GM19193 (cell line): ENCODE data around the gene ZBTB9.

Source experiments
- POLR2A ChIP-seq: IDR thresholded peaks from 4 replicates; pipeline ENCODE4 v1.6.1; 2011; ENCODE audit not compliant: insufficient read depth, insufficient read length; ENCODE audit errors: extremely low read depth

The ZBTB9 gene

DNA sequence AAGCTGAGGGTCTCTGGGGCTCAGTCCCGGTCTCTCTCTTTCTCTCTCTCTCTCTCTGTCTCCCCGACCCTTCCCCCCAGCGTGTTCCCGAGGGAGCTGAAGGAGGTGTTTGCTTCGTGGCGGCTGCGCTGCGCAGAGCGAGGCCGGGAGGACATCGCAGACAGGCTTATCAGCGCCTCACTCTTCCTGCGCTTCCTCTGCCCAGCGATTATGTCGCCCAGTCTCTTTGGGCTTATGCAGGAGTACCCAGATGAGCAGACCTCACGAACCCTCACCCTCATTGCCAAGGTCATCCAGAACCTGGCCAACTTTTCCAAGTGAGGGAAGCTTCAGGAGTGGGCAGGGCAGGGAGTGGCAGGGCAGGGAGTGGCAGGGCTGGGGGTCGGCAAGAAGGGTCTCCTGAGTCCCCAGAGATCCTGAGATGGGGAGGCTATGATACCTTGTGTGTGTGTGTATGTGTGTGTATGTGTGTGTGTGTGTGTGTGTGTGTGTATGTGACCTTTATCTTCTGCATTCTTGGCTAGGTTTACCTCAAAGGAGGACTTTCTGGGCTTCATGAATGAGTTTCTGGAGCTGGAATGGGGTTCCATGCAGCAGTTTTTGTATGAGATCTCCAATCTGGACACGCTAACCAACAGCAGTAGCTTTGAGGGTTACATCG is 13.6 kb upstream of the ZBTB9 start:
- TF ChIP-seq POLR2A = no peak

DNA sequence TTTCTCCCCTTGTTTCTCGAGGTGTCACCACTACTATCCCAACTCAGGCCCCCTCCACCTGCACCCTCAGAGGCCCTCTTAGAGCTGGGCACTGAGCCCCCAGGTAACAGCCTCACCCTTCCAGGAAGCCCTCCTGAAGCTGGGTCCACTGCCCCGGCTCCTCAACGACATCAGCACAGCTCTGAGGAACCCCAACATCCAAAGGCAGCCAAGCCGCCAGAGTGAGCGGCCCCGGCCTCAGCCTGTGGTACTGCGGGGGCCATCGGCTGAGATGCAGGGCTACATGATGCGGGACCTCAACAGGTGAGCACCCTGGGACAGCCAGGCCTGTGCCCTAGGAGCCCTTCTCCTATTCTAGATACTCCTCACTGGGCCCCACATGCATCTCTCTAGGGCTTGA is 12.9 kb upstream of the ZBTB9 start:
- no peak for TF ChIP-seq POLR2A

- TF ChIP-seq POLR2A = no peak
Observed at GRCh38 chr6:33442283-33442682, 12.1 kb upstream of the ZBTB9 start.

- TF ChIP-seq POLR2A = no peak
Observed at GRCh38 chr6:33443025-33443424, 11.4 kb upstream of the ZBTB9 start.

DNA sequence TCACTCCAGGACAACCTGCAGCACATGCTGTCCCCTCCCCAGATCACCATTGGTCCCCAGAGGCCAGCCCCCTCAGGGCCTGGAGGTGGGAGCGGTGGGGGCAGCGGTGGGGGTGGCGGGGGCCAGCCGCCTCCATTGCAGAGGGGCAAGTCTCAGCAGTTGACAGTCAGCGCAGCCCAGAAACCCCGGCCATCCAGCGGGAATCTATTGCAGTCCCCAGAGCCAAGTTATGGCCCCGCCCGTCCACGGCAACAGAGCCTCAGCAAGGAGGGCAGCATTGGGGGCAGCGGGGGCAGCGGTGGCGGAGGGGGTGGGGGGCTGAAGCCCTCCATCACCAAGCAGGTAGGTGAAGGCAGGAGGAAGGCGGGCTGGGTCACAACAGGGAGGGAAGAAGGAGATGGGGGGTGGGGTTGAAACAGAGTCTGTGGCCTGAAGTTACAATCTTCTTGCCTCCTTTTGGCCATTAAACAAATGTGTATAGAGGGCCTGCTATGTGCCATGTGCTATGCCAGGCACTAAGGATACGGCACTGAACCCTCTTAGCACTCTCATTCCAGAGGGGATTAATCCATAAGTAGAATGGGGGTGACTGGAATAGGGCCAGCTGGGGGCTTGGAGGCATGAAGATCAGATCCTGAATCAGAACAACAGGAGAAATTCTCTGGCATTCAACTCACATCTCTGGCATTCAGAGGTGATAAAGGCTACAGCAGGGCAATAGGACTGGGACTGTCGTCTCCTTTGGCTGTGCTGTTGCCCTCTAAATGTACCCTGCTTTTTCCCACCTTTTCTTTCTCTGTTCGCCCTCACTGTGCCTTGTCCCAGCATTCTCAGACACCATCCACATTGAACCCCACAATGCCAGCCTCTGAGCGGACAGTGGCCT is 10.5 kb upstream of the ZBTB9 start:
- no peak for TF ChIP-seq POLR2A

GRCh38 chr6:33445119-33445603 is 9.2 kb upstream of the ZBTB9 start:
- no peak for TF ChIP-seq POLR2A

DNA sequence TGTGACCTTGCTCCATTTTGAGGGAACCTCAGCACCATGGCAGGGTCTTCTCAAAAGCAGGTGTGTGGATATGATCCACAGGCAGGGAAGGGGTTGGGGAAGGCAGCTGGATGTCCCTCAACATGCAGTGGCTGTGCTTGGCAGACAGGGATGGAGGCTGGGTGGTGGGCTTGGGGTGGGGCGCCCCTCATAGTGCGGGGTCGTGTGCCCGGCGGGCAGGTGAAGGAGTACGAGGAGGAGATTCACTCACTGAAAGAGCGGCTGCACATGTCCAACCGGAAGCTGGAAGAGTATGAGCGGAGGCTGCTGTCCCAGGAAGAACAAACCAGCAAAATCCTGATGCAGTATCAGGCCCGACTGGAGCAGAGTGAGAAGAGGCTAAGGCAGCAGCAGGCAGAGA is 8.0 kb upstream of the ZBTB9 start:
- TF ChIP-seq POLR2A = no peak

GRCh38 chr6:33450434-33450833 is 3.9 kb upstream of the ZBTB9 start:
- no peak for TF ChIP-seq POLR2A

DNA sequence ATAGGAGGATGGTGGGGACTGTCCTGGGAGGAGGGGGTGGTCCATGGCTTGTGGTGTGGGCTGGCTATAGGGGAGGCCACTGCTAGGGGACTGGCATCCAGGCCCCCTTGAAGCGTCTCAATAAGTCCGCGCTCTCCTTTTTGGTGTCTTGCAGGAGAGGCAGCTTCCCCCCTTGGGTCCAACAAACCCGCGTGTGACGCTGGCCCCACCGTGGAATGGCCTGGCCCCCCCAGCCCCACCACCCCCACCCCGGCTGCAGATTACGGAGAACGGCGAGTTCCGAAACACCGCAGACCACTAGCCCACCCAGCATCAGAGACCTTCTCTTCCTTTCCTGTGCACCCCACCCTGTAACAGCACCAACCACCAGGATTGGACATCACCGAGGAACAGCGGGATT is 2.8 kb upstream of the ZBTB9 start:
- TF ChIP-seq POLR2A = no peak

GRCh38 chr6:33452496-33452895 is 1.9 kb upstream of the ZBTB9 start:
- no peak for TF ChIP-seq POLR2A

DNA sequence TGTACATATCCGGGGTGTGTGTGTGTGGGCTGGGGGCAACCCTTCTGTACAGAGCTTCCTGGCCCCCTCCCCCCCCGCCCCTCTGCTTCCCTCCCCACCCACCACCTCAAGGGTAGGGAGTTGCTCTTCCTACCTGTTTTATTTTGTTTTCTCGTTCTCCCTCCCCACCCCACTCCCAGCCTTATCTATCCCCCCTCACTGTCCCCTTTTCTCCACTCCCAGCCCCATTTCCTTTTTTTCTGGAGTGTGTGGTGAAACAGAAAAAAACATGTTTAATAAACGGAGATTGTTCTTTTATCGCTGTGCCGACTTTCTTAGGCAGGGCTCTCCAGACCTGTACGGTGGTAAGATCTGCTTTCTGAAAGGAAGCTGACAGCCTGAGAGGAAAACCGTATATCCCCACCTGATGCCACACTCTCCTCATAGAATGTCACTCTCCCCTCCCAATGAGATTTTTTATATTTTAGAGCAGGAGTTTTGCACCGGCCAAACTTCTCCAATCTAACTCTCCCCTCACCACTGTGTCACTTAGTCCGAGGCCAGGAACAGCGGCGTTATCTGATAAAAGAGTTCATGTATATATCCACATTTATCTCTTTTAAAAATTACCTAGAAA is 875 bp upstream of the ZBTB9 start:
- no peak for TF ChIP-seq POLR2A

- TF ChIP-seq POLR2A = no peak
Observed at GRCh38 chr6:33455051-33455450, 675 bp downstream of the ZBTB9 start.

GRCh38 chr6:33456156-33456555 is 1.8 kb downstream of the ZBTB9 start:
- no peak for TF ChIP-seq POLR2A

GRCh38 chr6:33458676-33459075 is 4.3 kb downstream of the ZBTB9 start:
- TF ChIP-seq POLR2A = no peak

- no peak for TF ChIP-seq POLR2A
Observed at GRCh38 chr6:33459226-33459625, 4.8 kb downstream of the ZBTB9 start.
